K562 (cell line): ENCODE results near the gene RNF114. TPM values are rescaled to one million over a fixed set of nuclear protein-coding genes. Genes with fewer than 3 reads are reported as not detected.

ENCODE experiments used
- CBFA2T2 ChIP-seq: fragments of 450-650 bp; conservative IDR thresholded peaks from 2 replicates; pipeline ENCODE4 v1.6.1; 2017; ENCODE audit warnings: mild to moderate bottlenecking
- ELF1 ChIP-seq: fragments of 200-800 bp; sonication (Bioruptor generic); IDR thresholded peaks from 2 replicates; pipeline ENCODE4 v1.6.1; 2016; ENCODE audit warnings: missing genetic modification characterization, missing compliant biosample characterization
- FOXK2 ChIP-seq, 2 experiments: fragments of 450-650 bp; IDR thresholded peaks in 1 of 2; conservative IDR thresholded peaks in 1 of 2; 2 replicates each; pipeline ENCODE4 v1.6.1; 2016; ENCODE audit warnings: low read depth in 2 of 2, mild to moderate bottlenecking in 1 of 2
- polyA plus RNA-seq, 8 experiments: library from polyadenylated mRNA; depleted of rRNA in 4 of 8; stranded (reverse) in 5 of 8; unstranded in 3 of 8; fragments of >200 nt; fragmentation: Nextera tagmentation in 2 of 8; fragmentation: Illumina TruSeq in 1 of 8; extraction: Ambion mirVana in 2 of 8; extraction: Trizol in 1 of 8; gene quantifications; 2 replicates each; pipeline versions ENCODE4 v1.2.1 to v1.2.3, GENCODE V29; 2011 to 2014; ENCODE audit warnings: inconsistent platforms in 1 of 8, missing spikeins in 1 of 8
- total RNA-seq, 7 experiments: library from RNA; depleted of rRNA in 6 of 7; stranded (reverse); fragments of >200 nt in 6 of 7; fragmentation: Illumina TruSeq in 2 of 7; extraction: Trizol in 2 of 7; gene quantifications; 2 replicates each; pipeline versions ENCODE4 v1.2.1 to v1.2.3, GENCODE V29; 2011 to 2021; ENCODE audit warnings: low replicate concordance in 1 of 7
- TF ChIP-seq, protein P1 (sequence below): sonication (generic); formaldehyde crosslinking; IDR thresholded peaks from 2 replicates; pipeline ENCODE4 v1.9.0; 2022; ENCODE audit warnings: mild to moderate bottlenecking, missing genetic modification reagents
- TF ChIP-seq, protein P2 (sequence below): fragments of 450-650 bp; IDR thresholded peaks from 2 replicates; pipeline ENCODE4 v1.6.1; 2014; ENCODE audit warnings: low read depth, mild to moderate bottlenecking, moderate library complexity, borderline replicate concordance
- TF ChIP-seq, protein P3 (sequence below): fragments of 450-650 bp; IDR thresholded peaks from 2 replicates; pipeline ENCODE4 v1.6.1; 2018; ENCODE audit not compliant: partially characterized antibody
- TF ChIP-seq, protein P4 (sequence below): fragments of 450-650 bp; IDR thresholded peaks from 2 replicates; pipeline ENCODE4 v1.6.1; 2016; ENCODE audit warnings: low read depth, mild to moderate bottlenecking, moderate library complexity
- TF ChIP-seq, protein P5 (sequence below): sonication (generic); formaldehyde crosslinking; IDR thresholded peaks from 2 replicates; pipeline ENCODE4 v1.8.1; 2023; ENCODE audit warnings: mild to moderate bottlenecking, missing genetic modification reagents

Gene RNF114
- total and polyA plus RNA-seq, 9 of the 15 experiments (the other 6 are each of a cell fraction or from before 2014, with no cell fraction given), result 38.6 to 111 (median 62.6) TPM

DNA sequence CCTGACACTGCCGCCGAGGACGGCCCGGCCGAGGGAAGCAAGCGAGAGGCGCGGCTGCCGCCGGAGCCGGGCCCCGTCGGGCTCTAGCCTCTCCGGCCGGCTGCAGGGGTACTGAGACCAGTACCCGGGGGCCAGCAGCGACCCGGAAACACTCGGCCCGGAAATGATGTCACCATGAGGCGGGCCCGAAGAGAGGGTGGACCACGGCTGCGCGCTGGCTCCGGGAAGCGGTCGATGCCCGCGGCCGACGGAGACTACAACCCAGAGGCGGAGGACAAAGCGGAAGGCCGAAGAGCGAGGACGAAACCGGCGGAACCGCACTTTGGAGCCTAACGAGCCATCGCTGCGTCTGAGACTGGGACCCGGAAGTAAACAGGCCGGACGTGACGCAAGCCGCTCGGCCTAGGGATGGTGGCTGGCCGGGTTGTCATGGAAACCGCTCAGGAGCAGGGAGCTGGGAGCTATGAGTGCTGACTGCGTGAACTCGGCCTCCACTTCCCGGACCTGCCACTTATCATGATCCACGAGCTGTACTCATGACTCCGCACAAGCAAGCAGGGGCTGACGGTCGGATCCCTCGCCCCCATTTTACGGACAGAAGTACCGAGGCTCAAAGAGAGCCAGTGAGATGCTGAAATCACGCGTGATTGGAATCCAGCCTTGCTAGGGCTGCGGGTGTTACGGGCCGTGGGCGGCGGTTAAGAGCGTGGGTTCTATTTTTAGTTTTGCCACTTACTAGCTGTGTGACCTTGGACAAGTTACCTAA lies 20.6 kb upstream of the RNF114 start, which contains the start of gene SPATA2 (continued):
- TF ChIP-seq, protein P1, sequence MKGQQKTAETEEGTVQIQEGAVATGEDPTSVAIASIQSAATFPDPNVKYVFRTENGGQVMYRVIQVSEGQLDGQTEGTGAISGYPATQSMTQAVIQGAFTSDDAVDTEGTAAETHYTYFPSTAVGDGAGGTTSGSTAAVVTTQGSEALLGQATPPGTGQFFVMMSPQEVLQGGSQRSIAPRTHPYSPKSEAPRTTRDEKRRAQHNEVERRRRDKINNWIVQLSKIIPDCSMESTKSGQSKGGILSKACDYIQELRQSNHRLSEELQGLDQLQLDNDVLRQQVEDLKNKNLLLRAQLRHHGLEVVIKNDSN (CRISPR knock-in tag), result peak; percentile 27; the same call in 1 of the 2 replicates
- TF ChIP-seq ELF1 (tag) (peak; percentile 87), FOXK2 (conservative IDR thresholded peaks at IDR 0.05 in 1 of 2, IDR thresholded peaks at IDR 0.05 in 1 of 2; ENCODE audit: low read depth in 2 of 2) (peak in 1 of 2 experiments; percentile 65; a peak in 2 of 4 replicates), CBFA2T2 (no peak)
- TF ChIP-seq, protein P2, sequence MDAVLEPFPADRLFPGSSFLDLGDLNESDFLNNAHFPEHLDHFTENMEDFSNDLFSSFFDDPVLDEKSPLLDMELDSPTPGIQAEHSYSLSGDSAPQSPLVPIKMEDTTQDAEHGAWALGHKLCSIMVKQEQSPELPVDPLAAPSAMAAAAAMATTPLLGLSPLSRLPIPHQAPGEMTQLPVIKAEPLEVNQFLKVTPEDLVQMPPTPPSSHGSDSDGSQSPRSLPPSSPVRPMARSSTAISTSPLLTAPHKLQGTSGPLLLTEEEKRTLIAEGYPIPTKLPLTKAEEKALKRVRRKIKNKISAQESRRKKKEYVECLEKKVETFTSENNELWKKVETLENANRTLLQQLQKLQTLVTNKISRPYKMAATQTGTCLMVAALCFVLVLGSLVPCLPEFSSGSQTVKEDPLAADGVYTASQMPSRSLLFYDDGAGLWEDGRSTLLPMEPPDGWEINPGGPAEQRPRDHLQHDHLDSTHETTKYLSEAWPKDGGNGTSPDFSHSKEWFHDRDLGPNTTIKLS, result peak; percentile 66; the same call in 1 of the 2 replicates
- TF ChIP-seq, protein P3, sequence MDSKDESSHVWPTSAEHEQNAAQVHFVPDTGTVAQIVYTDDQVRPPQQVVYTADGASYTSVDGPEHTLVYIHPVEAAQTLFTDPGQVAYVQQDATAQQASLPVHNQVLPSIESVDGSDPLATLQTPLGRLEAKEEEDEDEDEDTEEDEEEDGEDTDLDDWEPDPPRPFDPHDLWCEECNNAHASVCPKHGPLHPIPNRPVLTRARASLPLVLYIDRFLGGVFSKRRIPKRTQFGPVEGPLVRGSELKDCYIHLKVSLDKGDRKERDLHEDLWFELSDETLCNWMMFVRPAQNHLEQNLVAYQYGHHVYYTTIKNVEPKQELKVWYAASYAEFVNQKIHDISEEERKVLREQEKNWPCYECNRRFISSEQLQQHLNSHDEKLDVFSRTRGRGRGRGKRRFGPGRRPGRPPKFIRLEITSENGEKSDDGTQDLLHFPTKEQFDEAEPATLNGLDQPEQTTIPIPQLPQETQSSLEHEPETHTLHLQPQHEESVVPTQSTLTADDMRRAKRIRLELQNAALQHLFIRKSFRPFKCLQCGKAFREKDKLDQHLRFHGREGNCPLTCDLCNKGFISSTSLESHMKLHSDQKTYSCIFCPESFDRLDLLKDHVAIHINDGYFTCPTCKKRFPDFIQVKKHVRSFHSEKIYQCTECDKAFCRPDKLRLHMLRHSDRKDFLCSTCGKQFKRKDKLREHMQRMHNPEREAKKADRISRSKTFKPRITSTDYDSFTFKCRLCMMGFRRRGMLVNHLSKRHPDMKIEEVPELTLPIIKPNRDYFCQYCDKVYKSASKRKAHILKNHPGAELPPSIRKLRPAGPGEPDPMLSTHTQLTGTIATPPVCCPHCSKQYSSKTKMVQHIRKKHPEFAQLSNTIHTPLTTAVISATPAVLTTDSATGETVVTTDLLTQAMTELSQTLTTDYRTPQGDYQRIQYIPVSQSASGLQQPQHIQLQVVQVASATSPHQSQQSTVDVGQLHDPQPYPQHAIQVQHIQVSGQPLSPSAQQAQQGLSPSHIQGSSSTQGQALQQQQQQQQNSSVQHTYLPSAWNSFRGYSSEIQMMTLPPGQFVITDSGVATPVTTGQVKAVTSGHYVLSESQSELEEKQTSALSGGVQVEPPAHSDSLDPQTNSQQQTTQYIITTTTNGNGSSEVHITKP, result peak; percentile 3
- TF ChIP-seq, protein P4, sequence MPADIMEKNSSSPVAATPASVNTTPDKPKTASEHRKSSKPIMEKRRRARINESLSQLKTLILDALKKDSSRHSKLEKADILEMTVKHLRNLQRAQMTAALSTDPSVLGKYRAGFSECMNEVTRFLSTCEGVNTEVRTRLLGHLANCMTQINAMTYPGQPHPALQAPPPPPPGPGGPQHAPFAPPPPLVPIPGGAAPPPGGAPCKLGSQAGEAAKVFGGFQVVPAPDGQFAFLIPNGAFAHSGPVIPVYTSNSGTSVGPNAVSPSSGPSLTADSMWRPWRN, result peak; percentile 43; the same call in 1 of the 2 replicates
- TF ChIP-seq, protein P5, sequence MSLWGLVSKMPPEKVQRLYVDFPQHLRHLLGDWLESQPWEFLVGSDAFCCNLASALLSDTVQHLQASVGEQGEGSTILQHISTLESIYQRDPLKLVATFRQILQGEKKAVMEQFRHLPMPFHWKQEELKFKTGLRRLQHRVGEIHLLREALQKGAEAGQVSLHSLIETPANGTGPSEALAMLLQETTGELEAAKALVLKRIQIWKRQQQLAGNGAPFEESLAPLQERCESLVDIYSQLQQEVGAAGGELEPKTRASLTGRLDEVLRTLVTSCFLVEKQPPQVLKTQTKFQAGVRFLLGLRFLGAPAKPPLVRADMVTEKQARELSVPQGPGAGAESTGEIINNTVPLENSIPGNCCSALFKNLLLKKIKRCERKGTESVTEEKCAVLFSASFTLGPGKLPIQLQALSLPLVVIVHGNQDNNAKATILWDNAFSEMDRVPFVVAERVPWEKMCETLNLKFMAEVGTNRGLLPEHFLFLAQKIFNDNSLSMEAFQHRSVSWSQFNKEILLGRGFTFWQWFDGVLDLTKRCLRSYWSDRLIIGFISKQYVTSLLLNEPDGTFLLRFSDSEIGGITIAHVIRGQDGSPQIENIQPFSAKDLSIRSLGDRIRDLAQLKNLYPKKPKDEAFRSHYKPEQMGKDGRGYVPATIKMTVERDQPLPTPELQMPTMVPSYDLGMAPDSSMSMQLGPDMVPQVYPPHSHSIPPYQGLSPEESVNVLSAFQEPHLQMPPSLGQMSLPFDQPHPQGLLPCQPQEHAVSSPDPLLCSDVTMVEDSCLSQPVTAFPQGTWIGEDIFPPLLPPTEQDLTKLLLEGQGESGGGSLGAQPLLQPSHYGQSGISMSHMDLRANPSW (CRISPR knock-in tag), result peak; percentile 59; the same call in 1 of the 2 replicates
